Ascending aorta (tissue), 2 donors: ENCODE measurements around the gene TGM1. TPM values are rescaled to one million over a fixed set of nuclear protein-coding genes. Genes with fewer than 3 reads are reported as not detected.

Experiments
- DNase-seq, 2 donors: peaks; one replicate each; pipeline ENCODE4 v3.0.0-alpha.2; 2019; ENCODE audit warnings: low spot score in 2 of 2
- H3K27ac ChIP-seq, 2 donors: fragments of 200-600 bp; sonication (generic); one replicate each; pipeline ENCODE4 v1.5.1; 2016 to 2017; ENCODE audit warnings: mild to moderate bottlenecking in 1 of 2
- H3K27me3 ChIP-seq: fragments of 200-600 bp; sonication (generic); one replicate; pipeline ENCODE4 v1.5.1; 2017
- H3K36me3 ChIP-seq, 2 donors: fragments of 200-600 bp; sonication (generic); one replicate each; pipeline ENCODE4 v1.5.1; 2016
- H3K4me1 ChIP-seq, 2 donors: fragments of 200-600 bp; sonication (generic); one replicate each; pipeline ENCODE4 v1.5.1; 2016 to 2017; ENCODE audit warnings: mild to moderate bottlenecking in 1 of 2
- H3K4me3 ChIP-seq, 2 donors: fragments of 200-600 bp; sonication (generic); one replicate each; pipeline ENCODE4 v1.5.1; 2016 to 2017; ENCODE audit warnings: mild to moderate bottlenecking in 1 of 2
- H3K9me3 ChIP-seq, 2 donors: fragments of 200-600 bp; sonication (generic); one replicate each; pipeline ENCODE4 v1.5.1; 2016
- intact Hi-C: fragments of 100-400 bp; cut with DNase I; formaldehyde crosslinking; loops from one replicate; pipeline ENCODE4 v1.15.1; 2023
- total RNA-seq: library from RNA; depleted of rRNA; stranded (reverse); fragments of >200 nt; gene quantifications from one replicate; pipeline ENCODE4 v1.1.0, GENCODE V29; 2016
- TF ChIP-seq, protein P1 (sequence below), 3 experiments: fragments of 200-600 bp in 2 of 3; fragments of 450-650 bp in 1 of 3; sonication (generic) in 2 of 3; IDR thresholded peaks; one replicate each; pipeline ENCODE4 v1.5.1; 2016 to 2019; ENCODE audit warnings: antibody characterized with exemption in 3 of 3, mild to moderate bottlenecking in 1 of 3, moderate library complexity in 1 of 3

TGM1 gene
- total RNA-seq, 1 donor from 2014 or later = 1.7 TPM

DNA sequence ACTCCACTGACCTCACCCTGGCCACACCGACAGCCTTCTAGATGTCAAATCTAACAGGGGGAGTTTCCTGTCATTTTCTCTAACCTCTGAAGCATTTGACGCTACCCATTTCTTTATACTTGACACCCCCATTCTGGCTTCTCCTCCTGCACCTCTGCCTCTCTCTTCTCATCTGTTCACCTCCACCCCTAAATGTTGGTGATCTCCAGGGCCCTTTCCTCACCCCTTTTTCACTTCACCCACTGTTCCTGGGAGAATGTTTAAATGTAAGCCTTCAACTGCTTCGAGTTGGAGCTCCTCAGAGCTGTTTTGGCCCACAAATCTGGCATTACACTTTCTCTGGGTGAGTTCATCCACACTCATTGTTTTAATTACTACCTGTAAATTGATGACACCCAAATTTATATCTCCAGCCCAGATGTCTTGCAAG lies 8.9 kb upstream of the TGM1 start:
- H3K4me1 ChIP-seq = peaks cover 0 to 8% of the 10 kb centered on the region in 2 donors
- H3K4me3 ChIP-seq = peak overlapping the region; percentile 74 to 91
- no peaks in the 10 kb centered on the region for H3K27me3 ChIP-seq
- TF ChIP-seq, protein P1, sequence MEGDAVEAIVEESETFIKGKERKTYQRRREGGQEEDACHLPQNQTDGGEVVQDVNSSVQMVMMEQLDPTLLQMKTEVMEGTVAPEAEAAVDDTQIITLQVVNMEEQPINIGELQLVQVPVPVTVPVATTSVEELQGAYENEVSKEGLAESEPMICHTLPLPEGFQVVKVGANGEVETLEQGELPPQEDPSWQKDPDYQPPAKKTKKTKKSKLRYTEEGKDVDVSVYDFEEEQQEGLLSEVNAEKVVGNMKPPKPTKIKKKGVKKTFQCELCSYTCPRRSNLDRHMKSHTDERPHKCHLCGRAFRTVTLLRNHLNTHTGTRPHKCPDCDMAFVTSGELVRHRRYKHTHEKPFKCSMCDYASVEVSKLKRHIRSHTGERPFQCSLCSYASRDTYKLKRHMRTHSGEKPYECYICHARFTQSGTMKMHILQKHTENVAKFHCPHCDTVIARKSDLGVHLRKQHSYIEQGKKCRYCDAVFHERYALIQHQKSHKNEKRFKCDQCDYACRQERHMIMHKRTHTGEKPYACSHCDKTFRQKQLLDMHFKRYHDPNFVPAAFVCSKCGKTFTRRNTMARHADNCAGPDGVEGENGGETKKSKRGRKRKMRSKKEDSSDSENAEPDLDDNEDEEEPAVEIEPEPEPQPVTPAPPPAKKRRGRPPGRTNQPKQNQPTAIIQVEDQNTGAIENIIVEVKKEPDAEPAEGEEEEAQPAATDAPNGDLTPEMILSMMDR (IDR thresholded peaks at IDR 0.05) = no peak
- intact Hi-C loops = loop anchor here (1.0 to 5.0 kb wide), 3 partner anchors 27 to 40 kb away; partner anchors contain the start of genes DHRS1, GMPR2, NEDD8 and NOP9
- no peaks in the 10 kb centered on the region for H3K9me3 ChIP-seq
- peaks cover 4 to 26% of the 10 kb centered on the region in 2 donors for H3K36me3 ChIP-seq
- H3K27ac ChIP-seq = peak overlapping the region; percentile 92 to 96
- DNase-seq = no peak

DNA sequence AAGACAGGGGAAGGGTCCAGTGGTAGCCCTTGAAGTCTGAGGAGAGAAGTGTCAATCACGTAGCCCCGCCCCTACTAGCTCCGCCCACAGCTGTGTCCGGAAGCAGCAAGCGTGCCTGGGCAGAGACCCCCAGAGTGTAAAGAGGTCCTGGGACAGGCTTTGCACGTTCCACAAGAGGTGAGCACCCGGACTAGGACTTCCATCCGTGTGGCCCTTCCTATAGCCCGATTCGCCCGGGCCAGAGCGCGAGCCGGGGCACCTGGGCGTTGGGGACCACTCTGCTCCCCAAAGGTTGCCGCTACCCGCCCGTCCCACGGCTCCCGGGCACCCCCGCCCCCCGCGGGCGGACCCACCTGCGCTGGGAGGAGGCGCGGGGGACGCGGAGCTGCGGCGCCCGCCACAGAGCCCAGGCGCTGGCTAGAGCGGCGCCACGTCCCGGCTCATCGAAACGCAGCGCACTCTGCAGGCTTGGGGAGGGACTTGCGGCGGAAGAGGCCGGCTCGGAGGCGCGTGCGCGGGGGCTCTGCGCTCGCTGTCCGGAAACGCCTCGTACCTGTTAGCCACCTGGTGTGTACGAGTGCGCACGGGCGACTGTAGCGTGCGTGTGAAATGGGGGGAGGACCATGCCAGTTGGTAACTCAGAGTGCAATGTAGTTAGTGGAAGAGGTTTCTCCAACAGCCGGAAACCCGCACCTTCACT lies 8.3 kb upstream of the TGM1 start, which contains the start of gene RABGGTA:
RABGGTA (minus strand) TSS at position 464 of the 700 bp plus-strand sequence. CDS start 482 bp downstream, outside the sequence.
- H3K9me3 ChIP-seq = no peaks in the 10 kb centered on the region
- H3K36me3 ChIP-seq = peaks cover 4 to 26% of the 10 kb centered on the region in 2 donors
- H3K4me3 ChIP-seq = peak within 1 kb of the TSS; percentile 74 to 91
- DNase-seq = peak; percentile 50 to 89
- peaks cover 0 to 8% of the 10 kb centered on the region in 2 donors for H3K4me1 ChIP-seq
- TF ChIP-seq, protein P1 (IDR thresholded peaks at IDR 0.05) = peak; percentile 66 to 80 (median 72)
- H3K27me3 ChIP-seq = no peaks in the 10 kb centered on the region
- intact Hi-C loops = loop anchor here (1.0 to 5.0 kb wide), 3 partner anchors 28 to 39 kb away; partner anchors contain the start of genes DHRS1, GMPR2, NEDD8 and NOP9
- H3K27ac ChIP-seq = peak within 1 kb of the TSS; percentile 92 to 96

DNA sequence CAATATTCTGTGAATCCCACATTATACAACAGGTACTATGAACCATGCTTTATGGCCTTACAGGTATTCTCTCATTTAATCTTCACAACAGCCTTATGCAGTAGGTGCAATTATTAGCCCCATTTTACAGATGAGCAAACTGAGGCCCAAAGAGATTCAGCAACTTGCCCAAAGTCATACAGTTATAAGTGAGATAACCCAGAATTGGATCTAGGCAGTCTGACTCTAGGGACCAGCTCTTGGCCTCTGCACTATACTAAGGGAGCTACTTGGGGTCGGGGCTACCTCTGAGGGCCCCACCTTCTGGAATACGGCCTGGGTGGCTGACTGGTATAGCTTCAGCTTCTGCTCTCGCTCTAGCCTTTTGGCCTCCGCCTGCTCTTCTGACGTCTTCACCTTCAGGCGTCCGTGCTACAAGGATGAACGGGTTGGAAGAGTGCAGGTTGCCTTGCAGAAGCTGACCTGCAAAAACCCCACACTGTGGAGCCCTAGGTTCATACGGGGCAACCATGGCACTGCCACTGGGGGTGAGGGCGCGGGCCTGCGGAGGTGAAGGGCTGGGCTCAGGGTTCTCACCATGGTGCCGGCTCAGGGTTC lies 7.7 kb upstream of the TGM1 start:
- TF ChIP-seq, protein P1 (IDR thresholded peaks at IDR 0.05) = no peak
- DNase-seq = no peak
- Histone ChIP-seq H3K36me3 (peaks cover 4 to 26% of the 10 kb centered on the region in 2 donors), H3K27ac (peak overlapping the region; percentile 92 to 96), H3K4me1 (peaks cover 0 to 8% of the 10 kb centered on the region in 2 donors), H3K9me3 (no peaks in the 10 kb centered on the region), H3K27me3 (no peaks in the 10 kb centered on the region), H3K4me3 (peak overlapping the region; percentile 74 to 91)
- intact Hi-C loops = loop anchor here (1.0 to 5.0 kb wide), 3 partner anchors 28 to 38 kb away; partner anchors contain the start of genes DHRS1, GMPR2, NEDD8 and NOP9

DNA sequence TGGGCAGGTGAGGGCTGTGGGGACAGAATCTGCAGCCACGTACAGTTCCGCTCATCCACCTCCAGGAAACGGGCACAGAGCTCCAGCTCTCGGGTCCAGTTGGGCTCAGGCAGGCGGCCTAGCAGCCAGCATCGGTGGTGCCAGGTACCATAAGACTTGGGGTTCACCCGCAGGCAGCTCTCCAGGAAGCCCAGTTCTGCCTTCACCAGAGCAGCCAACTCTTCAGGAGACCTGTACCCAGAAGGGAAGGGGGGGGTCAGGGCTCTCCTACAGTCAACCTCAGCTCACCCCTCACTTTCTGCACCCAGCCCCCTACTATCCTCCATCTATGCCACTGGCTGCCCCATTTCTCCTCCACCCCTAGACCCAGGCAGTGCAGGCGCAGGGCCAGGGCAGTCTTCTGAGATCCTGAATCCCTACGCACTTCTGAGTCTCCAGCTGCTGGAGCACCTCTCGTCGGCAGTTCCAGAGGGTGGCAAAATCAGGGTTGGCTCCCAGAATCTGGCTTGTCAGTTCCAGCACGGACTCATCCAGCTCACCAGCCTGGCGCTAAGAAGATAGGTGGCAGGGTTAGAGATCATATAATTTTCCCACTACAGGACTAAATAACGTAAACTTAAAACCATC lies 7.0 kb upstream of the TGM1 start:
- Histone ChIP-seq H3K9me3 (no peaks in the 10 kb centered on the region), H3K36me3 (peaks cover 4 to 26% of the 10 kb centered on the region in 2 donors), H3K27me3 (no peaks in the 10 kb centered on the region), H3K27ac (no peak overlapping the region), H3K4me3 (no peak overlapping the region), H3K4me1 (peaks cover 0 to 8% of the 10 kb centered on the region in 2 donors)
- DNase-seq = no peak
- intact Hi-C loops = loop anchor here (2.0 to 5.0 kb wide), 2 partner anchors 29 to 38 kb away; partner anchors contain the start of genes DHRS1, GMPR2, NEDD8 and NOP9
- TF ChIP-seq, protein P1 (IDR thresholded peaks at IDR 0.05) = no peak

DNA sequence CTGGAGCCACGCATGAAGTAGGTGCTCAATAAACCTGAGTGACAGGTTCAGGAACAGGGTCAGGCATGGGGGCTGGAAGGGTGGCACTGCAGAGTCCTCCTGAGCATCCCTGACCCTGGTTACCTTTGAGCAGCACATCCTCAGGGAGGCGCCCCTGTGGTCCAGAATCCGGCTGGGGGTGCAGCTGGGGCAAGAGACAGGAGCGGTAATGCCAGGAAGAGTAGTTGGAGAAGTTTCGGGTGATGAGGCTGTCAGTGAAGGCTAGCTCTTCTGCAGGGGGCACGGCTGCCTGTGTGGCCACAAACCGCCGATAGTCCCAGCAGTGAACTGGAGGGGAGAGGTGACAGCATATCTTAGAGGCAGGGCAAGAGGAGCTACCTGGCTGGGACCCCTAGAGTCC lies 6.4 kb upstream of the TGM1 start:
- intact Hi-C loops = no loop called here
- Histone ChIP-seq H3K9me3 (no peaks in the 10 kb centered on the region), H3K36me3 (peaks cover 4 to 26% of the 10 kb centered on the region in 2 donors), H3K4me3 (no peak overlapping the region), H3K4me1 (peaks cover 0 to 8% of the 10 kb centered on the region in 2 donors), H3K27me3 (no peaks in the 10 kb centered on the region), H3K27ac (no peak overlapping the region)
- TF ChIP-seq, protein P1 (IDR thresholded peaks at IDR 0.05) = no peak
- DNase-seq = no peak
